ENCODE measurements around the gene TSPAN9. TPM values are rescaled to one million over a fixed set of nuclear protein-coding genes. Genes with fewer than 3 reads are reported as not detected.
A peak's percentile ranks its signal among the peaks of the same experiment; 100 is the strongest.

Gene TSPAN9
- total and polyA plus RNA-seq, 4 donors: 23.0 to 72.3 (median 33.9) TPM

DNA sequence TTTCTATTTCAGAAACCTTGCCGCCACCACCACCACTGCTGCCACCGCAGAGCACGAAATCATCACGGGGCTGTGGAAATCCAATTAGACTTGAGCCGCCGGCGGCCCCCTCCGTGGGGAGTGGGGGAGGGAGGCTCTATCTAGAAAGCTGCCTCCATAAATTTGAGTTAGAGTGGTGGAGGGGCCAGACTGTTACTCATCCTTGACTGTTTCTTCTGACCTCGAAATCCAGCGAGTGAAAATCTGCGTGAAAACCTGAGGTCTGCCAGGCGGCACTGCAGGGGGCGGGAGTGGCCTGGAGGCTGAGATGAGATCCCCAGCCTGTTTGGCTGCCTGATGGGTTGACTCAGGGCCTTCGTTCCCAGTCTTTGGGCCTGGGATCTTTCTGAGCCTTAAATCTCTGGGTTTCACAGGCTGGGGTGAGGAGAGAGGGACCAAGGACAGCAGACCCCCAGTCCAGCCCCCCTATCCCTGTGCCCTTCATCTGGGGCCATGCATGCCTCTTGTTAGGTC lies 29.9 kb downstream of the TSPAN9 start:
- TF ChIP-seq CTCF (IDR thresholded peaks at IDR 0.05; ENCODE audit: control extremely low read depth, extremely low read depth): no peak
- Histone ChIP-seq H3K9me3 (ENCODE audit: control insufficient read depth in 4 of 4, insufficient read depth in 3 of 4, low read length in 3 of 4) (no peaks in the 10 kb centered on the region), H3K9ac (ENCODE audit: insufficient read depth in 1 of 2, low read length in 2 of 2) (no peak overlapping the region), H3K27ac (ENCODE audit: low read depth in 1 of 2, low read length in 1 of 2) (peak overlapping the region in 1 of 2 donors; percentile 17), H3K4me3 (no peak overlapping the region), H3K36me3 (ENCODE audit: control insufficient read depth in 4 of 4, insufficient read depth in 4 of 4, low read length in 4 of 4) (no peaks in the 10 kb centered on the region), H3K27me3 (ENCODE audit: control insufficient read depth in 3 of 3, insufficient read depth in 3 of 3, low read length in 2 of 3) (no peaks in the 10 kb centered on the region), H3K4me1 (ENCODE audit: control insufficient read depth in 5 of 5, insufficient read depth in 5 of 5, low read length in 5 of 5) (peaks cover 9 to 27% (median 11%) of the 10 kb centered on the region in 5 donors)
- no peak for DNase-seq
- WGBS, 2 donors: 69 to 81% methylated on average over 14 of the region's 14 CpGs
- no peak for ATAC-seq (ENCODE audit: insufficient read depth, low FRiP score)

DNA sequence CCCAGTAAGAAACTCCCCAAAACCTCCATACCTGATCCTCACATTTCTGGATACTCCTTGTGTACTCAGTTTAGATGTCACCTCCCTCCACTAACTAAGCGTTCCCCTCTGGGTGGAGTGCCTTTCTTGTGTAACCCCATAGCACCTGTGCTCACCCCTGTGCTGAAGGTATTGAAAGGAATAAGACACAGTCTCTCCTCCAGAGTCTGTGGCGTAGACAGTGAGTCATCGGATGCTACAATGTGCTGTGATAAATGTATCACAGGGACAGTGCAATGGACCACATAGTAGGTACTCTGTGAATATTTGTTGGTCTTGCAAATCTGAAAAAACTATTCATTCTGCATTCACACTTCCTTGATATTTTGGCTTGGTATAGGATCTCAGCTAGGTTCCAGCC lies 30.8 kb downstream of the TSPAN9 start:
- TF ChIP-seq CTCF (IDR thresholded peaks at IDR 0.05; ENCODE audit: control extremely low read depth, extremely low read depth): no peak
- peaks cover 0 to 4% (median under 1%) of the 10 kb centered on the region in 4 donors for H3K36me3 ChIP-seq (ENCODE audit: control insufficient read depth in 4 of 4, insufficient read depth in 4 of 4, low read length in 4 of 4)
- H3K9me3 ChIP-seq (ENCODE audit: control insufficient read depth in 4 of 4, insufficient read depth in 3 of 4, low read length in 3 of 4): no peaks in the 10 kb centered on the region
- no peak overlapping the region for H3K4me3 ChIP-seq
- WGBS, 2 donors: 89 to 91% methylated on average over 3 of the region's 3 CpGs
- H3K4me1 ChIP-seq (ENCODE audit: control insufficient read depth in 5 of 5, insufficient read depth in 5 of 5, low read length in 5 of 5): peaks cover 8 to 27% (median 10%) of the 10 kb centered on the region in 5 donors
- H3K27me3 ChIP-seq (ENCODE audit: control insufficient read depth in 3 of 3, insufficient read depth in 3 of 3, low read length in 2 of 3): no peaks in the 10 kb centered on the region
- ATAC-seq (ENCODE audit: insufficient read depth, low FRiP score): no peak
- peak overlapping the region in 1 of 2 donors; percentile 15 for H3K27ac ChIP-seq (ENCODE audit: low read depth in 1 of 2, low read length in 1 of 2)
- H3K9ac ChIP-seq (ENCODE audit: insufficient read depth in 1 of 2, low read length in 2 of 2): no peak overlapping the region
- no peak for DNase-seq

- 53 to 64% methylated on average over 2 of the region's 2 CpGs for WGBS, 2 donors
- no peak for ATAC-seq (ENCODE audit: insufficient read depth, low FRiP score)
- no peak overlapping the region for H3K9ac ChIP-seq (ENCODE audit: insufficient read depth in 1 of 2, low read length in 2 of 2)
- no peak for TF ChIP-seq CTCF (IDR thresholded peaks at IDR 0.05; ENCODE audit: control extremely low read depth, extremely low read depth)
- H3K27me3 ChIP-seq (ENCODE audit: control insufficient read depth in 3 of 3, insufficient read depth in 3 of 3, low read length in 2 of 3): no peaks in the 10 kb centered on the region
- no peaks in the 10 kb centered on the region for H3K9me3 ChIP-seq (ENCODE audit: control insufficient read depth in 4 of 4, insufficient read depth in 3 of 4, low read length in 3 of 4)
- H3K27ac ChIP-seq (ENCODE audit: low read depth in 1 of 2, low read length in 1 of 2): no peak overlapping the region
- no peak overlapping the region for H3K4me3 ChIP-seq
- H3K4me1 ChIP-seq (ENCODE audit: control insufficient read depth in 5 of 5, insufficient read depth in 5 of 5, low read length in 5 of 5): peaks cover 0 to 10% (median 0%) of the 10 kb centered on the region in 5 donors
- DNase-seq: no peak
- peaks cover 0 to 6% (median 3%) of the 10 kb centered on the region in 4 donors for H3K36me3 ChIP-seq (ENCODE audit: control insufficient read depth in 4 of 4, insufficient read depth in 4 of 4, low read length in 4 of 4)
Observed at GRCh38 chr12:3110578-3110977, 33.4 kb downstream of the TSPAN9 start.
